K562 (cell line): ENCODE measurements around the gene BZW2. TPM values are rescaled to one million over a fixed set of nuclear protein-coding genes. Genes with fewer than 3 reads are reported as not detected.

Source experiments
- MAX ChIP-seq: sonication (generic); formaldehyde crosslinking; IDR thresholded peaks from 2 replicates; pipeline ENCODE4 v1.9.0; 2022; ENCODE audit warnings: mild to moderate bottlenecking, missing genetic modification reagents
- MGA ChIP-seq: fragments of 450-650 bp; IDR thresholded peaks from 2 replicates; pipeline ENCODE4 v1.6.1; 2016; ENCODE audit warnings: mild to moderate bottlenecking, moderate library complexity
- PTRF ChIP-seq: fragments of 450-650 bp; IDR thresholded peaks from 2 replicates; pipeline ENCODE4 v1.6.1; 2016; ENCODE audit warnings: mild to moderate bottlenecking, missing genetic modification characterization, missing compliant biosample characterization
- VEZF1 ChIP-seq: fragments of 200-800 bp; sonication (Bioruptor generic); IDR thresholded peaks from 2 replicates; pipeline ENCODE4 v1.6.1; 2017; ENCODE audit warnings: missing genetic modification characterization, missing compliant biosample characterization
- ZKSCAN8 ChIP-seq: fragments of 200-800 bp; sonication (Bioruptor generic); IDR thresholded peaks from 2 replicates; pipeline ENCODE4 v1.6.1; 2016; ENCODE audit warnings: missing genetic modification characterization, missing compliant biosample characterization
- ZNF384 ChIP-seq: IDR thresholded peaks from 2 replicates; pipeline ENCODE4 v1.6.1; 2012; ENCODE audit warnings: low read depth, low read length, improper control_type of control experiment
- polyA plus RNA-seq, 8 experiments: library from polyadenylated mRNA; depleted of rRNA in 4 of 8; stranded (reverse) in 5 of 8; unstranded in 3 of 8; fragments of >200 nt; fragmentation: Nextera tagmentation in 2 of 8; fragmentation: Illumina TruSeq in 1 of 8; extraction: Ambion mirVana in 2 of 8; extraction: Trizol in 1 of 8; gene quantifications; 2 replicates each; pipeline versions ENCODE4 v1.2.1 to v1.2.3, GENCODE V29; 2011 to 2014; ENCODE audit warnings: inconsistent platforms in 1 of 8, missing spikeins in 1 of 8
- total RNA-seq, 7 experiments: library from RNA; depleted of rRNA in 6 of 7; stranded (reverse); fragments of >200 nt in 6 of 7; fragmentation: Illumina TruSeq in 2 of 7; extraction: Trizol in 2 of 7; gene quantifications; 2 replicates each; pipeline versions ENCODE4 v1.2.1 to v1.2.3, GENCODE V29; 2011 to 2021; ENCODE audit warnings: low replicate concordance in 1 of 7

BZW2 gene
- total and polyA plus RNA-seq, 9 of the 15 experiments (the other 6 are each of a cell fraction or from before 2014, with no cell fraction given), result 140 to 316 (median 173) TPM

GRCh38 chr7:16659854-16660497, 14.0 kb downstream of the BZW2 start (continued):
- TF ChIP-seq MAX (CRISPR knock-in tag), result peak; percentile 56
- peak; percentile 84 for TF ChIP-seq MGA
- 0 out of 2 replicates have a peak, but pooled peaks have one; percentile 12 for TF ChIP-seq VEZF1 (CRISPR knock-in tag)
- peak; percentile 77 for TF ChIP-seq ZNF384
- 0 out of 2 replicates have a peak, but pooled peaks have one; percentile 8 for TF ChIP-seq ZKSCAN8 (CRISPR knock-in tag)
- peak; percentile 28; the same call in 1 of the 2 replicates for TF ChIP-seq PTRF (tag)
